HEK293 (cell line): ENCODE results near the gene IGF2R.

Experiments
- BCL11A ChIP-seq: fragments of 450-650 bp; formaldehyde crosslinking; IDR thresholded peaks from 2 replicates; pipeline ENCODE4 v1.5.1; 2016; ENCODE audit warnings: low read depth, missing biosample characterization, missing genetic modification characterization
- INSM2 ChIP-seq: fragments of 450-650 bp; formaldehyde crosslinking; IDR thresholded peaks from 2 replicates; pipeline ENCODE4 v1.5.1; 2016; ENCODE audit warnings: missing biosample characterization, missing genetic modification characterization
- KLF1 ChIP-seq: fragments of 450-650 bp; formaldehyde crosslinking; IDR thresholded peaks from 2 replicates; pipeline ENCODE4 v1.5.1; 2016; ENCODE audit warnings: missing biosample characterization, missing genetic modification characterization
- PATZ1 ChIP-seq: fragments of 450-650 bp; formaldehyde crosslinking; IDR thresholded peaks from 2 replicates; pipeline ENCODE4 v1.5.1; 2016; ENCODE audit warnings: missing biosample characterization, missing genetic modification characterization
- ZBTB17 ChIP-seq: fragments of 450-650 bp; formaldehyde crosslinking; IDR thresholded peaks from 2 replicates; pipeline ENCODE4 v1.5.1; 2016; ENCODE audit warnings: missing biosample characterization, missing genetic modification characterization
- ZNF10 ChIP-seq: fragments of 450-650 bp; formaldehyde crosslinking; IDR thresholded peaks from 2 replicates; pipeline ENCODE4 v1.5.1; 2017; ENCODE audit warnings: missing biosample characterization, missing genetic modification characterization
- ZNF174 ChIP-seq: fragments of 450-650 bp; formaldehyde crosslinking; IDR thresholded peaks from 2 replicates; pipeline ENCODE4 v1.5.0; 2017; ENCODE audit warnings: missing biosample characterization, mild to moderate bottlenecking, missing genetic modification characterization
- ZNF324 ChIP-seq: fragments of 450-650 bp; formaldehyde crosslinking; IDR thresholded peaks from 2 replicates; pipeline ENCODE4 v1.5.1; 2016; ENCODE audit warnings: missing biosample characterization, missing genetic modification characterization
- ZNF366 ChIP-seq: fragments of 450-650 bp; formaldehyde crosslinking; conservative IDR thresholded peaks from 2 replicates; pipeline ENCODE4 v1.5.1; 2016; ENCODE audit warnings: missing biosample characterization, missing genetic modification characterization
- ZNF48 ChIP-seq: fragments of 450-650 bp; formaldehyde crosslinking; IDR thresholded peaks from 2 replicates; pipeline ENCODE4 v1.5.1; 2016; ENCODE audit warnings: missing biosample characterization, missing genetic modification characterization
- ZNF501 ChIP-seq: fragments of 450-650 bp; formaldehyde crosslinking; IDR thresholded peaks from 2 replicates; pipeline ENCODE4 v1.5.1; 2016; ENCODE audit warnings: missing biosample characterization, missing genetic modification characterization
- ZNF549 ChIP-seq: fragments of 450-650 bp; IDR thresholded peaks from 2 replicates; pipeline ENCODE4 v1.5.1; 2018; ENCODE audit warnings: missing biosample characterization, missing genetic modification characterization, mild to moderate bottlenecking, inconsistent platforms, moderate library complexity
- ZNF677 ChIP-seq: fragments of 450-650 bp; IDR thresholded peaks from 2 replicates; pipeline ENCODE4 v1.5.0; 2018; ENCODE audit warnings: missing biosample characterization, mild to moderate bottlenecking, missing genetic modification characterization, moderate library complexity
- ZNF704 ChIP-seq: fragments of 450-650 bp; formaldehyde crosslinking; IDR thresholded peaks from 2 replicates; pipeline ENCODE4 v1.5.1; 2016; ENCODE audit warnings: missing biosample characterization, missing genetic modification characterization
- ZNF776 ChIP-seq: fragments of 450-650 bp; formaldehyde crosslinking; IDR thresholded peaks from 2 replicates; pipeline ENCODE4 v1.5.0; 2017; ENCODE audit warnings: missing biosample characterization, missing genetic modification characterization, borderline replicate concordance
- ZSCAN16 ChIP-seq: fragments of 450-650 bp; formaldehyde crosslinking; IDR thresholded peaks from 2 replicates; pipeline ENCODE4 v1.5.1; 2016; ENCODE audit warnings: missing biosample characterization, missing genetic modification characterization
- TF ChIP-seq, protein P1 (sequence below): fragments of 450-650 bp; formaldehyde crosslinking; IDR thresholded peaks from 2 replicates; pipeline ENCODE4 v1.5.1; 2016; ENCODE audit warnings: missing biosample characterization, missing genetic modification characterization, borderline replicate concordance
- TF ChIP-seq, protein P2 (sequence below): fragments of 450-650 bp; formaldehyde crosslinking; IDR thresholded peaks from 2 replicates; pipeline ENCODE4 v1.5.1; 2016; ENCODE audit warnings: missing biosample characterization, missing genetic modification characterization
- TF ChIP-seq, protein P3 (sequence below): fragments of 450-650 bp; formaldehyde crosslinking; IDR thresholded peaks from 2 replicates; pipeline ENCODE4 v1.5.1; 2017; ENCODE audit warnings: missing biosample characterization, missing genetic modification characterization
- TF ChIP-seq, protein P4 (sequence below): fragments of 450-650 bp; formaldehyde crosslinking; IDR thresholded peaks from 2 replicates; pipeline ENCODE4 v1.5.1; 2016; ENCODE audit warnings: missing biosample characterization, missing genetic modification characterization
- TF ChIP-seq, protein P5 (sequence below): fragments of 450-650 bp; formaldehyde crosslinking; IDR thresholded peaks from 2 replicates; pipeline ENCODE4 v1.5.1; 2016; ENCODE audit warnings: missing biosample characterization, missing genetic modification characterization, borderline replicate concordance
- TF ChIP-seq, protein P6 (sequence below): fragments of 450-650 bp; IDR thresholded peaks from 2 replicates; pipeline ENCODE4 v1.5.1; 2018; ENCODE audit warnings: missing biosample characterization, missing genetic modification characterization

The IGF2R gene

DNA sequence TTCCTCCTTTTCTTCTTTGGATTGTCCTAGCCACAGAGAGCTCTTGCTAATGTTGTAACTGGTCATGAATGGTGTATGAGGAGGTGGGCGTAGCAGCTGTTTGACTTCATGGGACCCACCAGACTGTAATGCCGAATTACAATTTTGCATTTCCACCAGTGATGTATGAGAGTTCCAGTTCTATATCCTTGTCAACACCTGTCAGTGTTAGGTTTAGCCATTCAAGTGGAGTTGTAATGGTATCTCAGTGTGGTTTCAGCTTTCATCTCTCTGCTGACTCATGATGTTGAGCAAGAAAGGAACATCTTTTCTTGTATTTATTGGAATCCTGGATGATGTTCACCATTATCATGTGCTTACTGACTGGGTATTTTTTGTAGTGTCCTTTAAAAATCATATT, 5.1 kb downstream of the IGF2R start (continued):
- TF ChIP-seq, protein P1, sequence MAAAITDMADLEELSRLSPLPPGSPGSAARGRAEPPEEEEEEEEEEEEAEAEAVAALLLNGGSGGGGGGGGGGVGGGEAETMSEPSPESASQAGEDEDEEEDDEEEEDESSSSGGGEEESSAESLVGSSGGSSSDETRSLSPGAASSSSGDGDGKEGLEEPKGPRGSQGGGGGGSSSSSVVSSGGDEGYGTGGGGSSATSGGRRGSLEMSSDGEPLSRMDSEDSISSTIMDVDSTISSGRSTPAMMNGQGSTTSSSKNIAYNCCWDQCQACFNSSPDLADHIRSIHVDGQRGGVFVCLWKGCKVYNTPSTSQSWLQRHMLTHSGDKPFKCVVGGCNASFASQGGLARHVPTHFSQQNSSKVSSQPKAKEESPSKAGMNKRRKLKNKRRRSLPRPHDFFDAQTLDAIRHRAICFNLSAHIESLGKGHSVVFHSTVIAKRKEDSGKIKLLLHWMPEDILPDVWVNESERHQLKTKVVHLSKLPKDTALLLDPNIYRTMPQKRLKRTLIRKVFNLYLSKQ = no peak
- TF ChIP-seq, protein P2, sequence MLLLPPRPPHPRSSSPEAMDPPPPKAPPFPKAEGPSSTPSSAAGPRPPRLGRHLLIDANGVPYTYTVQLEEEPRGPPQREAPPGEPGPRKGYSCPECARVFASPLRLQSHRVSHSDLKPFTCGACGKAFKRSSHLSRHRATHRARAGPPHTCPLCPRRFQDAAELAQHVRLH (tag by site-specific recombination) = no peak
- TF ChIP-seq ZNF704 (no peak), ZNF776 (tag by site-specific recombination) (no peak), KLF1 (tag by site-specific recombination) (no peak), ZNF10 (no peak), ZNF324 (tag by site-specific recombination) (no peak), ZNF677 (no peak), ZNF501 (no peak), ZNF174 (tag by site-specific recombination) (no peak), ZNF48 (tag by site-specific recombination) (no peak), ZNF549 (no peak), ZBTB17 (peak; percentile 40; the same call in 1 of the 2 replicates), BCL11A (no peak), ZNF366 (tag by site-specific recombination) (peak; percentile 65; the same call in 1 of the 2 replicates), ZSCAN16 (tag by site-specific recombination) (no peak), PATZ1 (tag by site-specific recombination) (no peak), INSM2 (tag by site-specific recombination) (0 out of 2 replicates have a peak, but pooled peaks have one; percentile 47)
- TF ChIP-seq, protein P3, sequence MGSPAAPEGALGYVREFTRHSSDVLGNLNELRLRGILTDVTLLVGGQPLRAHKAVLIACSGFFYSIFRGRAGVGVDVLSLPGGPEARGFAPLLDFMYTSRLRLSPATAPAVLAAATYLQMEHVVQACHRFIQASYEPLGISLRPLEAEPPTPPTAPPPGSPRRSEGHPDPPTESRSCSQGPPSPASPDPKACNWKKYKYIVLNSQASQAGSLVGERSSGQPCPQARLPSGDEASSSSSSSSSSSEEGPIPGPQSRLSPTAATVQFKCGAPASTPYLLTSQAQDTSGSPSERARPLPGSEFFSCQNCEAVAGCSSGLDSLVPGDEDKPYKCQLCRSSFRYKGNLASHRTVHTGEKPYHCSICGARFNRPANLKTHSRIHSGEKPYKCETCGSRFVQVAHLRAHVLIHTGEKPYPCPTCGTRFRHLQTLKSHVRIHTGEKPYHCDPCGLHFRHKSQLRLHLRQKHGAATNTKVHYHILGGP (tag by site-specific recombination) = no peak
- TF ChIP-seq, protein P4, sequence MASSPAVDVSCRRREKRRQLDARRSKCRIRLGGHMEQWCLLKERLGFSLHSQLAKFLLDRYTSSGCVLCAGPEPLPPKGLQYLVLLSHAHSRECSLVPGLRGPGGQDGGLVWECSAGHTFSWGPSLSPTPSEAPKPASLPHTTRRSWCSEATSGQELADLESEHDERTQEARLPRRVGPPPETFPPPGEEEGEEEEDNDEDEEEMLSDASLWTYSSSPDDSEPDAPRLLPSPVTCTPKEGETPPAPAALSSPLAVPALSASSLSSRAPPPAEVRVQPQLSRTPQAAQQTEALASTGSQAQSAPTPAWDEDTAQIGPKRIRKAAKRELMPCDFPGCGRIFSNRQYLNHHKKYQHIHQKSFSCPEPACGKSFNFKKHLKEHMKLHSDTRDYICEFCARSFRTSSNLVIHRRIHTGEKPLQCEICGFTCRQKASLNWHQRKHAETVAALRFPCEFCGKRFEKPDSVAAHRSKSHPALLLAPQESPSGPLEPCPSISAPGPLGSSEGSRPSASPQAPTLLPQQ (tag by site-specific recombination) = peak; percentile 84
- TF ChIP-seq, protein P5, sequence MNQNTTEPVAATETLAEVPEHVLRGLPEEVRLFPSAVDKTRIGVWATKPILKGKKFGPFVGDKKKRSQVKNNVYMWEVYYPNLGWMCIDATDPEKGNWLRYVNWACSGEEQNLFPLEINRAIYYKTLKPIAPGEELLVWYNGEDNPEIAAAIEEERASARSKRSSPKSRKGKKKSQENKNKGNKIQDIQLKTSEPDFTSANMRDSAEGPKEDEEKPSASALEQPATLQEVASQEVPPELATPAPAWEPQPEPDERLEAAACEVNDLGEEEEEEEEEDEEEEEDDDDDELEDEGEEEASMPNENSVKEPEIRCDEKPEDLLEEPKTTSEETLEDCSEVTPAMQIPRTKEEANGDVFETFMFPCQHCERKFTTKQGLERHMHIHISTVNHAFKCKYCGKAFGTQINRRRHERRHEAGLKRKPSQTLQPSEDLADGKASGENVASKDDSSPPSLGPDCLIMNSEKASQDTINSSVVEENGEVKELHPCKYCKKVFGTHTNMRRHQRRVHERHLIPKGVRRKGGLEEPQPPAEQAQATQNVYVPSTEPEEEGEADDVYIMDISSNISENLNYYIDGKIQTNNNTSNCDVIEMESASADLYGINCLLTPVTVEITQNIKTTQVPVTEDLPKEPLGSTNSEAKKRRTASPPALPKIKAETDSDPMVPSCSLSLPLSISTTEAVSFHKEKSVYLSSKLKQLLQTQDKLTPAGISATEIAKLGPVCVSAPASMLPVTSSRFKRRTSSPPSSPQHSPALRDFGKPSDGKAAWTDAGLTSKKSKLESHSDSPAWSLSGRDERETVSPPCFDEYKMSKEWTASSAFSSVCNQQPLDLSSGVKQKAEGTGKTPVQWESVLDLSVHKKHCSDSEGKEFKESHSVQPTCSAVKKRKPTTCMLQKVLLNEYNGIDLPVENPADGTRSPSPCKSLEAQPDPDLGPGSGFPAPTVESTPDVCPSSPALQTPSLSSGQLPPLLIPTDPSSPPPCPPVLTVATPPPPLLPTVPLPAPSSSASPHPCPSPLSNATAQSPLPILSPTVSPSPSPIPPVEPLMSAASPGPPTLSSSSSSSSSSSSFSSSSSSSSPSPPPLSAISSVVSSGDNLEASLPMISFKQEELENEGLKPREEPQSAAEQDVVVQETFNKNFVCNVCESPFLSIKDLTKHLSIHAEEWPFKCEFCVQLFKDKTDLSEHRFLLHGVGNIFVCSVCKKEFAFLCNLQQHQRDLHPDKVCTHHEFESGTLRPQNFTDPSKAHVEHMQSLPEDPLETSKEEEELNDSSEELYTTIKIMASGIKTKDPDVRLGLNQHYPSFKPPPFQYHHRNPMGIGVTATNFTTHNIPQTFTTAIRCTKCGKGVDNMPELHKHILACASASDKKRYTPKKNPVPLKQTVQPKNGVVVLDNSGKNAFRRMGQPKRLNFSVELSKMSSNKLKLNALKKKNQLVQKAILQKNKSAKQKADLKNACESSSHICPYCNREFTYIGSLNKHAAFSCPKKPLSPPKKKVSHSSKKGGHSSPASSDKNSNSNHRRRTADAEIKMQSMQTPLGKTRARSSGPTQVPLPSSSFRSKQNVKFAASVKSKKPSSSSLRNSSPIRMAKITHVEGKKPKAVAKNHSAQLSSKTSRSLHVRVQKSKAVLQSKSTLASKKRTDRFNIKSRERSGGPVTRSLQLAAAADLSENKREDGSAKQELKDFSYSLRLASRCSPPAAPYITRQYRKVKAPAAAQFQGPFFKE = no peak
- TF ChIP-seq, protein P6, sequence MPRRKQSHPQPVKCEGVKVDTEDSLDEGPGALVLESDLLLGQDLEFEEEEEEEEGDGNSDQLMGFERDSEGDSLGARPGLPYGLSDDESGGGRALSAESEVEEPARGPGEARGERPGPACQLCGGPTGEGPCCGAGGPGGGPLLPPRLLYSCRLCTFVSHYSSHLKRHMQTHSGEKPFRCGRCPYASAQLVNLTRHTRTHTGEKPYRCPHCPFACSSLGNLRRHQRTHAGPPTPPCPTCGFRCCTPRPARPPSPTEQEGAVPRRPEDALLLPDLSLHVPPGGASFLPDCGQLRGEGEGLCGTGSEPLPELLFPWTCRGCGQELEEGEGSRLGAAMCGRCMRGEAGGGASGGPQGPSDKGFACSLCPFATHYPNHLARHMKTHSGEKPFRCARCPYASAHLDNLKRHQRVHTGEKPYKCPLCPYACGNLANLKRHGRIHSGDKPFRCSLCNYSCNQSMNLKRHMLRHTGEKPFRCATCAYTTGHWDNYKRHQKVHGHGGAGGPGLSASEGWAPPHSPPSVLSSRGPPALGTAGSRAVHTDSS = no peak
